ENCODE measurements around the gene CDC42EP1.

CDC42EP1 gene

GRCh38 chr22:37616201-37617083 lies 56.2 kb downstream of the CDC42EP1 start:
- no peak for DNase-seq (ENCODE audit: low read depth)

- DNase-seq (ENCODE audit: low read depth): no peak
Observed at GRCh38 chr22:37617431-37617830, 57.2 kb downstream of the CDC42EP1 start.

DNA sequence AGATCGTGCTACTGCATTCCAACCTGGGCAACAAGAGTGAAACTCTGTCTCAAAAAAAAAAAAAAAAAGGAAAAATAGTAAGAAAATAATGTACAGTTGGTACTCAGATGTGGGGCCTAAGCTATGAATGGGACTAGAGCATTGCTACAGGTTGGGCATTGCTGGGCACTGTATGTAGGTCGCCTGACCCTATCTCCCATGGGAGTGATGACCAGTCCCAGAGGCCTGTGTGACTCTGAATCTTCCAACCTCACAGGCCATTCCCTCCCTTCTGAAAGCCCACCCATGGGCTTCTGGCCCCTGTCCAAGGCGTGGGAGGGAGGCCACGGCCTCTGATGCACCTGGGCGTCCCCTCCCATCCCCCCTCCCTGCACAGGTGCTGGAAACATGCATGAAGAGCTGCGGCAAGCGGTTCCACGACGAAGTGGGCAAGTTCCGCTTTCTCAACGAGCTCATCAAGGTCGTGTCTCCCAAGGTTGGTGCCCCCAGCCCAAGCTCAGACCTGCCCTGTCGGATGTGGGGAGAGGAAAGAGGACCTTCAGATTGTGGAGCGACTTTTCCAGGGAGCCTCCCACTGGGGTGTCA lies 57.9 kb downstream of the CDC42EP1 start:
- no peak for DNase-seq (ENCODE audit: low read depth)

- DNase-seq (ENCODE audit: low read depth): no peak
Observed at GRCh38 chr22:37618674-37619073, 58.4 kb downstream of the CDC42EP1 start.
